PFSK-1 (cell line): ENCODE data around the gene CNTFR.

Experiments used
- POLR2AphosphoS5 ChIP-seq: IDR thresholded peaks from 2 replicates; pipeline ENCODE4 v1.6.1; 2012; ENCODE audit warnings: low read depth, mild to moderate bottlenecking, control low read depth, low read length, moderate library complexity
- REST ChIP-seq, 2 experiments: IDR thresholded peaks; 2 replicates each; pipeline versions ENCODE4 v1.6.1 to v1.8.0; 2011 to 2012; ENCODE audit warnings: low read depth in 2 of 2, low read length in 2 of 2, control low read depth in 1 of 2, inconsistent platforms in 1 of 2, mild to moderate bottlenecking in 1 of 2, moderate library complexity in 1 of 2; ENCODE audit not compliant: insufficient read depth in 1 of 2
- TAF1 ChIP-seq: IDR thresholded peaks from 2 replicates; pipeline ENCODE4 v1.6.1; 2012; ENCODE audit warnings: low read length, control low read depth, borderline replicate concordance; ENCODE audit not compliant: insufficient read depth

GRCh38 chr9:34615132-34615531 lies 25.6 kb upstream of the CNTFR start:
- TF ChIP-seq POLR2AphosphoS5 (no peak), TAF1 (no peak), REST (IDR thresholded peaks at IDR 0.05; ENCODE audit: insufficient read depth in 1 of 2, low read depth in 2 of 2, low read length in 2 of 2) (no peak)
